ENCODE measurements around the gene OGA. TPM values are rescaled to one million over a fixed set of nuclear protein-coding genes. Genes with fewer than 3 reads are reported as not detected.

Gene OGA
- total and polyA plus RNA-seq, 9 of the 15 experiments (the other 6 are each of a cell fraction or from before 2014, with no cell fraction given): 13.5 to 73.5 (median 59.5) TPM

DNA sequence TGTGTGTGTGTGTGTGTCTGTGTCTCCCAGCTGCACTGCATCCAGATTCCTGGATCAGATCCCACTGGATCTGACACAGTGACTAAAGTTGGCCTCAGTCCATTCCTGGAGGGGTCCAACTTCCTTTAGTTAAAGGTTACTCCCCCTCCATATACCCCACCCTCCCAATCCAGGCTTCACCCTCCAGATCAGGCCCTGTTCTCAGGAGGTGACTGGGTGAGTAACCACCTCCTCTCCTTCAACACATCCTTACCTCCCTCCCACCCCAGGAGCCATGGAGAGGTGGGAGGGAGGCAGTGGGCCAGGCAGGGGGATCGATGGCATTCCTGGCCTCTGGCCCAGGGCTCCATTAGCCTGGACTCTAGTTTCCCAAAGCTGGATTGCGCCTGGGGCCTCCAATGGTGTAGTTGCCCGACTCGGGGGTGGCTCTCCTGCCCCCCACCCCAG is 14.1 kb upstream of the OGA start:
- TF ChIP-seq RFX5 (IDR thresholded peaks at IDR 0.05; ENCODE audit: low read depth, low read length) (no peak), NCOA6 (IDR thresholded peaks at IDR 0.05) (no peak), FIP1L1 (IDR thresholded peaks at IDR 0.05; ENCODE audit: low read depth, low read length, poor library complexity, severe bottlenecking) (no peak), GATAD2B (IDR thresholded peaks at IDR 0.05; ENCODE audit: borderline replicate concordance) (no peak), ZNF766 (CRISPR knock-in tag; conservative IDR thresholded peaks at IDR 0.05) (no peak), OTX1 (CRISPR knock-in tag; IDR thresholded peaks at IDR 0.05) (no peak), RBFOX2 (IDR thresholded peaks at IDR 0.05; ENCODE audit: low read depth, low read length) (no peak), RB1 (IDR thresholded peaks at IDR 0.05; ENCODE audit: low read depth) (no peak), ZNF583 (CRISPR knock-in tag; IDR thresholded peaks at IDR 0.05) (no peak)
- CTCF ChIA-PET (ENCODE audit: low intra/inter-chr PET ratio): no interaction called here
- Histone ChIP-seq H2AFZ (ENCODE audit: low read depth, low read length) (no peak overlapping the region), H3K27ac (ENCODE audit: extremely low read depth, low read depth, low read length) (no peak overlapping the region), H3K79me2 (ENCODE audit: control insufficient read depth, insufficient read depth, low read length) (peaks cover 8% of the 10 kb centered on the region; the same call in 2 of the 3 replicates), H3K9me3 (replicated peaks; ENCODE audit: control insufficient read depth, insufficient read depth, low read depth, low read length) (no peaks in the 10 kb centered on the region), H3K4me2 (ENCODE audit: insufficient read depth, low read length) (no peak overlapping the region), H3K9me1 (ENCODE audit: control insufficient read depth, insufficient read depth, low read length) (peaks cover 9% of the 10 kb centered on the region), H4K20me1 (replicated peaks; ENCODE audit: control insufficient read depth, insufficient read depth, low read length) (0 out of 2 replicates have a peak, but pooled peaks cover 12% of the 10 kb centered on the region), H3K36me3 (ENCODE audit: control insufficient read depth, insufficient read depth, low read length) (peaks cover 16% of the 10 kb centered on the region; the same call in 2 of the 3 replicates), H3K4me3 (no peak overlapping the region), H3K9ac (ENCODE audit: insufficient read depth in 1 of 2, low read depth in 2 of 2, low read length in 2 of 2) (peak overlapping the region in 1 of 2 experiments; percentile 62; a peak in 2 of 4 replicates), H3K27me3 (ENCODE audit: control insufficient read depth in 2 of 2, insufficient read depth in 2 of 2, low read length in 2 of 2) (no peaks in the 10 kb centered on the region), H3K4me1 (replicated peaks in 1 of 2; ENCODE audit: control insufficient read depth in 2 of 2, insufficient read depth in 2 of 2, low read length in 2 of 2) (peaks cover 38 to 42% of the 10 kb centered on the region in 2 experiments)
- 67% methylated on average over 1 of the region's 4 CpGs for WGBS (ENCODE audit: insufficient coverage, low coverage, missing lambda C conversion rate)
- ATAC-seq (no peak), DNase-seq (ENCODE audit: extremely low read depth in 1 of 4, low spot score in 3 of 4) (peak; percentile 0 to 5 (median 4)), FAIRE-seq (no peak)
- no TSS peak for BruUV-seq (replicated peaks)
- POLR2A ChIA-PET: no interaction called here
- in situ Hi-C loops (cut with MboI) (loop anchor here (25.0 kb wide), 4 partner anchors 530 to 780 kb away; partner anchors contain the start of genes ACTR1A, CUEDC2 and SUFU), intact Hi-C loops (cut with micrococcal nuclease) (no loop called here)

All from K562 (cell line).